DOHH2 (cell line): ENCODE data around the gene SPATA13.

Source experiments
- CTCF ChIP-seq: fragments of 200-600 bp; sonication (generic); IDR thresholded peaks from one replicate; pipeline ENCODE4 v1.5.1; 2014; ENCODE audit warnings: antibody characterized with exemption, mild to moderate bottlenecking, low read depth, low read length; ENCODE audit not compliant: poor library complexity, severe bottlenecking
- EZH2phosphoT487 ChIP-seq: fragments of 200-600 bp; sonication (generic); IDR thresholded peaks from 2 replicates; pipeline ENCODE4 v1.6.1; 2017; ENCODE audit warnings: borderline replicate concordance, mild to moderate bottlenecking, antibody characterized with exemption, low read length, moderate library complexity, mixed read lengths

DNA sequence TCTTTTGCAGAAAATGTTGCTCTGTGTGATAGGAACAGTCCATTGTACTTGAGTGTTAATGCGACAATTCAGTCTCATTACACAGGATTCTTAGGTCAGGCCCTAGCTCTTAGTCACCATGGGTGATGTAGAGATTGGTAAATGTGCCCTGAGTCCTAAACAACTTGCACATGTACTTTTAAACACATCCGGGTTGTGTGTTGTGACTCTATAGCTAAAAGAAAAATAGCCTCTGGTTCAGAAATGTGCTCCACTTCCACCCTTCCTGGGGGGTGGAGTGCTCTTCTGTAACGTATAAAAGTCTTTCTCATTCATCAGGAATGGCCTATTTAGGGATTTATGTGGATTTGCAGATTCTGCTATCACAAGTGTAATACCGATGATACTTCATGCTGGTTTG, 5.2 kb downstream of the SPATA13 start:
- TF ChIP-seq CTCF = no peak
- no peak for TF ChIP-seq EZH2phosphoT487
